ENCODE data around the gene EXOSC2.

DNA sequence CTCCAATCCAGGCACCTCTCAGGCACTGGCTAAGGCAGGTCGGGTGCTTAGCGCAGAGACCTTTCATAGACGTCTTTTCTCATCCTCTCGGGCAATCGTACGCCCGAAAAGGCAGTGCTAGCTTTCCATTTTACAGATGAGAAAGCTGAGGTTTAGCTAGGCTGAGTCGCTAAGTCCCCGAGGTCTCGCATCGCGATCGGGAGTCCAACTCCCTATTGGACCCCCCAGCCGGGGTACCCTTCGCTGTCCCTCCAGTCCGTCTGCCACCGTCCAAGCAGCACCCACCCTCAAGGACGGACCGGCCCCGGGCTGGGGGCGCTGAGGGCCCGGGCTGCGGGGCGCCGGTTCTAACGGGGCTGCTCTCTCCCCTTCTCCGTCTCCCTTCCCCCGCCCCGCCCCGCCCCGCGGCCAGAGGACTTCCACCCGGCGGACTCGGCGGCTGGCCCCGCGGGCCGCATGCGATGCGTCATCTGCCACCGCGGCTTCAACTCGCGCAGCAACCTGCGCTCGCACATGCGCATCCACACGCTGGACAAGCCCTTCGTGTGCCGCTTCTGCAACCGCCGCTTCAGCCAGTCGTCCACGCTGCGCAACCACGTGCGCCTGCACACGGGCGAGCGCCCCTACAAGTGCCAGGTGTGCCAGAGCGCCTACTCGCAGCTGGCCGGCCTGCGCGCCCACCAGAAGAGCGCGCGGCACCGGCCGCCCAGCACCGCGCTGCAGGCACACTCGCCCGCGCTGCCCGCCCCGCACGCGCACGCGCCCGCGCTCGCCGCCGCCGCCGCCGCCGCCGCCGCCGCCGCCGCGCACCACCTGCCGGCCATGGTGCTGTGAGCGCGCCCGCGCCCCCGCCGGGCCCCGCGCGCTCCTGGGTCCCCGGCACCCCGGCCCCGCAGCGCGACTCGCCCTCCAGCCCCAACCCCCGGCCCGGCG lies 12.5 kb upstream of the EXOSC2 start:
- TF ChIP-seq, protein P1, sequence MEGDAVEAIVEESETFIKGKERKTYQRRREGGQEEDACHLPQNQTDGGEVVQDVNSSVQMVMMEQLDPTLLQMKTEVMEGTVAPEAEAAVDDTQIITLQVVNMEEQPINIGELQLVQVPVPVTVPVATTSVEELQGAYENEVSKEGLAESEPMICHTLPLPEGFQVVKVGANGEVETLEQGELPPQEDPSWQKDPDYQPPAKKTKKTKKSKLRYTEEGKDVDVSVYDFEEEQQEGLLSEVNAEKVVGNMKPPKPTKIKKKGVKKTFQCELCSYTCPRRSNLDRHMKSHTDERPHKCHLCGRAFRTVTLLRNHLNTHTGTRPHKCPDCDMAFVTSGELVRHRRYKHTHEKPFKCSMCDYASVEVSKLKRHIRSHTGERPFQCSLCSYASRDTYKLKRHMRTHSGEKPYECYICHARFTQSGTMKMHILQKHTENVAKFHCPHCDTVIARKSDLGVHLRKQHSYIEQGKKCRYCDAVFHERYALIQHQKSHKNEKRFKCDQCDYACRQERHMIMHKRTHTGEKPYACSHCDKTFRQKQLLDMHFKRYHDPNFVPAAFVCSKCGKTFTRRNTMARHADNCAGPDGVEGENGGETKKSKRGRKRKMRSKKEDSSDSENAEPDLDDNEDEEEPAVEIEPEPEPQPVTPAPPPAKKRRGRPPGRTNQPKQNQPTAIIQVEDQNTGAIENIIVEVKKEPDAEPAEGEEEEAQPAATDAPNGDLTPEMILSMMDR (IDR thresholded peaks at IDR 0.05), result peak in 1 of 6 experiments; percentile 19
- no peak for TF ChIP-seq POLR2A (IDR thresholded peaks at IDR 0.05)
